DMS153 (cell line): Measurements from ENCODE around the gene ADIPOR1.
"Not testable (repeated sequence)": the region's sequence is repeated elsewhere in the genome, so short reads cannot be mapped to it uniquely, and the experiment has no call there.

Experiments
- DNase-seq: peaks from one replicate; lab custom pipeline; 2025; lab: John Stamatoyannopoulos, UW

Gene ADIPOR1

GRCh38 chr1:202936409-202936808, 21.7 kb downstream of the ADIPOR1 start:
- not testable (repeated sequence) for DNase-seq

- DNase-seq: no peak
These were observed 22.3 kb downstream of the ADIPOR1 start for GRCh38 chr1:202935844-202936243.

GRCh38 chr1:202934755-202935154, 23.4 kb downstream of the ADIPOR1 start:
- DNase-seq: no peak

GRCh38 chr1:202932476-202932875, 25.6 kb downstream of the ADIPOR1 start:
- no peak for DNase-seq

GRCh38 chr1:202926581-202927491, 31.3 kb downstream of the ADIPOR1 start, which contains the start of gene KLHL12:
TSS of gene KLHL12 (minus strand) at chr1:202927234. CDS start at chr1:202925162, 2,072 bp downstream.
- peak; percentile 97 for DNase-seq

GRCh38 chr1:202923533-202923932, 34.6 kb downstream of the ADIPOR1 start:
- DNase-seq: no peak

- no peak for DNase-seq
These were observed 38.5 kb downstream of the ADIPOR1 start for GRCh38 chr1:202919615-202920014.

- no peak for DNase-seq
These were observed 43.0 kb downstream of the ADIPOR1 start for GRCh38 chr1:202915146-202915545.

- DNase-seq: not testable (repeated sequence)
These were observed 45.6 kb downstream of the ADIPOR1 start for GRCh38 chr1:202912476-202912875.

- no peak for DNase-seq
These were observed 48.6 kb downstream of the ADIPOR1 start for GRCh38 chr1:202909494-202909893.

- no peak for DNase-seq
These were observed 49.1 kb downstream of the ADIPOR1 start for GRCh38 chr1:202908998-202909397.

GRCh38 chr1:202905331-202905730, 52.8 kb downstream of the ADIPOR1 start:
- no peak for DNase-seq

GRCh38 chr1:202903808-202904207, 54.3 kb downstream of the ADIPOR1 start:
- not testable (repeated sequence) for DNase-seq

- no peak for DNase-seq
These were observed 56.6 kb downstream of the ADIPOR1 start for GRCh38 chr1:202901555-202901954.

GRCh38 chr1:202892501-202892900, 65.6 kb downstream of the ADIPOR1 start:
- no peak for DNase-seq
